ENCODE results near the gene CNTNAP2. TPM values are rescaled to one million over a fixed set of nuclear protein-coding genes. Genes with fewer than 3 reads are reported as not detected.

CNTNAP2 gene
- total RNA-seq, 1 donor from 2014 or later = 5.4 TPM

GRCh38 chr7:146412781-146413180, 296.2 kb downstream of the CNTNAP2 start:
- no peaks in the 10 kb centered on the region for H3K36me3 Mint-ChIP-seq (ENCODE audit: low read depth, unreplicated experiment)
- H3K27ac Mint-ChIP-seq (ENCODE audit: unreplicated experiment) = no peak overlapping the region

GRCh38 chr7:146414373-146414772, 297.8 kb downstream of the CNTNAP2 start:
- Mint-ChIP-seq H3K36me3 (ENCODE audit: low read depth, unreplicated experiment) (no peaks in the 10 kb centered on the region), H3K27me3 (ENCODE audit: unreplicated experiment) (no peaks in the 10 kb centered on the region), H3K9me3 (ENCODE audit: unreplicated experiment) (no peaks in the 10 kb centered on the region), H3K4me3 (ENCODE audit: unreplicated experiment) (no peak overlapping the region), H3K27ac (ENCODE audit: unreplicated experiment) (no peak overlapping the region), H3K4me1 (ENCODE audit: unreplicated experiment) (no peaks in the 10 kb centered on the region)
- DNase-seq (ENCODE audit: low spot score) = no peak
- TF ChIP-seq CTCF (IDR thresholded peaks at IDR 0.05; ENCODE audit: unreplicated experiment) = no peak

More at GRCh38 chr7:146412781-146413180, 296.2 kb downstream of the CNTNAP2 start:
- DNase-seq (ENCODE audit: low spot score) = no peak
- Mint-ChIP-seq H3K27me3 (ENCODE audit: unreplicated experiment) (no peaks in the 10 kb centered on the region), H3K4me1 (ENCODE audit: unreplicated experiment) (no peaks in the 10 kb centered on the region), H3K9me3 (ENCODE audit: unreplicated experiment) (no peaks in the 10 kb centered on the region), H3K4me3 (ENCODE audit: unreplicated experiment) (no peak overlapping the region)
- TF ChIP-seq CTCF (IDR thresholded peaks at IDR 0.05; ENCODE audit: unreplicated experiment) = no peak

- Mint-ChIP-seq H3K4me3 (ENCODE audit: unreplicated experiment) (no peak overlapping the region), H3K36me3 (ENCODE audit: low read depth, unreplicated experiment) (no peaks in the 10 kb centered on the region), H3K9me3 (ENCODE audit: unreplicated experiment) (no peaks in the 10 kb centered on the region), H3K27ac (ENCODE audit: unreplicated experiment) (no peak overlapping the region), H3K4me1 (ENCODE audit: unreplicated experiment) (no peaks in the 10 kb centered on the region), H3K27me3 (ENCODE audit: unreplicated experiment) (no peaks in the 10 kb centered on the region)
- no peak for TF ChIP-seq CTCF (IDR thresholded peaks at IDR 0.05; ENCODE audit: unreplicated experiment)
- DNase-seq (ENCODE audit: low spot score) = no peak
These were observed 298.3 kb downstream of the CNTNAP2 start for GRCh38 chr7:146414937-146415336.

- DNase-seq (ENCODE audit: low spot score) = no peak
- no peaks in the 10 kb centered on the region for H3K36me3 Mint-ChIP-seq (ENCODE audit: low read depth, unreplicated experiment)
- H3K9me3 Mint-ChIP-seq (ENCODE audit: unreplicated experiment) = no peaks in the 10 kb centered on the region
- H3K27ac Mint-ChIP-seq (ENCODE audit: unreplicated experiment) = no peak overlapping the region
- H3K27me3 Mint-ChIP-seq (ENCODE audit: unreplicated experiment) = no peaks in the 10 kb centered on the region
- H3K4me1 Mint-ChIP-seq (ENCODE audit: unreplicated experiment) = no peaks in the 10 kb centered on the region
- H3K4me3 Mint-ChIP-seq (ENCODE audit: unreplicated experiment) = no peak overlapping the region
- no peak for TF ChIP-seq CTCF (IDR thresholded peaks at IDR 0.05; ENCODE audit: unreplicated experiment)
These were observed 300.6 kb downstream of the CNTNAP2 start for GRCh38 chr7:146417176-146417575.

GRCh38 chr7:146423446-146423845, 306.8 kb downstream of the CNTNAP2 start:
- Mint-ChIP-seq H3K4me1 (ENCODE audit: unreplicated experiment) (no peaks in the 10 kb centered on the region), H3K27ac (ENCODE audit: unreplicated experiment) (no peak overlapping the region), H3K9me3 (ENCODE audit: unreplicated experiment) (peaks cover 4% of the 10 kb centered on the region), H3K27me3 (ENCODE audit: unreplicated experiment) (no peaks in the 10 kb centered on the region), H3K36me3 (ENCODE audit: low read depth, unreplicated experiment) (no peaks in the 10 kb centered on the region), H3K4me3 (ENCODE audit: unreplicated experiment) (no peak overlapping the region)
- no peak for TF ChIP-seq CTCF (IDR thresholded peaks at IDR 0.05; ENCODE audit: unreplicated experiment)
- no peak for DNase-seq (ENCODE audit: low spot score)
